ENCODE data around the gene GGA3.
A peak's percentile ranks its signal among the peaks of the same experiment; 100 is the strongest.

Gene GGA3

DNA sequence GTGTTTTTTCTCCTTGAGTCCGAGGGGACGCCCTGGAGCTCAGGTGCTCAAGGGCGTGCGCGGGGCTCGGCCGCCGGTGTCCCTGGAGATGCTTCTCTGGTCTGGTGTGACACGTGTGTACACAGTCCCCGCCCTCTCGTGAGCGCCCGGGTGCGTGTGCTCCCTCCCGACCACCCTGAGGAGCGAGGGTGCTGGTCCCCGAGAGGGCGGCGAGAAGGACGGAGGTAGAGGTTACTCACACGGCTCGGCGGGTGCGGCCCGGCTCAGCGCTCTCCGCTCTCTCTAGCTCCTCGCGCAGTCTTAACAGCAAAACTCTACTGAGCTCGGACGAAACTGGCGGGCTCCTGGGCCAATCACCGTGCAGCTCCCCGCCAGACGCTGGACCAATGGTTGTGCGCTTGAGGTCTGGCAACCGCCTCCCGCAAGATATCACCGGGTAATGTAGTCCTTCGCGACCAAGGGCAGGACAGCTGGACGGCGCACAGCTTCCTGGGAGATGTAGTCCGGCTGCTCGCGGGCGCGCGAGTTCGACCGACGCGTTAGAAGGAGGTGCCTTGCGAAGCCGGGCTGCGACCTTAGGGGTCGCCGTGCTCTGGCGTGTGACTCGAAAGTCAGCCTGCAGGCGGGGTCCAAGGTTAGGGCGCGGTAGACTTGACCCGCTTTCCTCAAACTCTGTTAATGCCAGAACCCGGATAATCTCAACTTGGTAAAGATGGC is 27.9 kb upstream of the GGA3 start, which contains the start of gene SLC25A19:
Gene SLC25A19, minus strand, starts transcription at position 319 of the 717 bp plus-strand sequence. CDS start 2,669 bp downstream, outside the sequence.
- TF ChIP-seq EZH2 (optimal IDR thresholded peaks at IDR 0.05; ENCODE audit: low read depth, low read length): no peak
- TF ChIP-seq EZH2phosphoT487 (IDR thresholded peaks at IDR 0.05; ENCODE audit: low read length): no peak
- TF ChIP-seq, protein P1, sequence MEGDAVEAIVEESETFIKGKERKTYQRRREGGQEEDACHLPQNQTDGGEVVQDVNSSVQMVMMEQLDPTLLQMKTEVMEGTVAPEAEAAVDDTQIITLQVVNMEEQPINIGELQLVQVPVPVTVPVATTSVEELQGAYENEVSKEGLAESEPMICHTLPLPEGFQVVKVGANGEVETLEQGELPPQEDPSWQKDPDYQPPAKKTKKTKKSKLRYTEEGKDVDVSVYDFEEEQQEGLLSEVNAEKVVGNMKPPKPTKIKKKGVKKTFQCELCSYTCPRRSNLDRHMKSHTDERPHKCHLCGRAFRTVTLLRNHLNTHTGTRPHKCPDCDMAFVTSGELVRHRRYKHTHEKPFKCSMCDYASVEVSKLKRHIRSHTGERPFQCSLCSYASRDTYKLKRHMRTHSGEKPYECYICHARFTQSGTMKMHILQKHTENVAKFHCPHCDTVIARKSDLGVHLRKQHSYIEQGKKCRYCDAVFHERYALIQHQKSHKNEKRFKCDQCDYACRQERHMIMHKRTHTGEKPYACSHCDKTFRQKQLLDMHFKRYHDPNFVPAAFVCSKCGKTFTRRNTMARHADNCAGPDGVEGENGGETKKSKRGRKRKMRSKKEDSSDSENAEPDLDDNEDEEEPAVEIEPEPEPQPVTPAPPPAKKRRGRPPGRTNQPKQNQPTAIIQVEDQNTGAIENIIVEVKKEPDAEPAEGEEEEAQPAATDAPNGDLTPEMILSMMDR (IDR thresholded peaks at IDR 0.05; ENCODE audit: low read length): no peak; the same call in 1 of the 2 replicates
- Histone ChIP-seq H2AFZ (ENCODE audit: low read length) (peak within 1 kb of the TSS; percentile 92), H3K9ac (ENCODE audit: low read length) (peak within 1 kb of the TSS; percentile 82), H3K36me3 (replicated peaks; ENCODE audit: insufficient read depth, low read length) (peaks cover 11% of the 10 kb centered on the region; the same call in 1 of the 2 replicates), H3K79me2 (ENCODE audit: low read length) (peaks cover 44% of the 10 kb centered on the region), H3K4me1 (ENCODE audit: low read length) (0 out of 2 replicates have a peak, but pooled peaks cover 7% of the 10 kb centered on the region), H4K20me1 (ENCODE audit: insufficient read depth, low read length) (no peaks in the 10 kb centered on the region), H3K27me3 (replicated peaks; ENCODE audit: insufficient read depth, low read length) (no peaks in the 10 kb centered on the region), H3K4me2 (ENCODE audit: low read depth, low read length) (peak within 1 kb of the TSS; percentile 84), H3K9me3 (replicated peaks; ENCODE audit: insufficient read depth, low read length) (no peaks in the 10 kb centered on the region), H3K9me2 (replicated peaks; ENCODE audit: insufficient read depth, low read length) (no peaks in the 10 kb centered on the region), H3K4me3 (ENCODE audit: low read length) (peak within 1 kb of the TSS; percentile 87), H3K27ac (ENCODE audit: low read length) (peak within 1 kb of the TSS; percentile 79), H3F3A (ENCODE audit: insufficient read depth, low read length) (peaks cover 19% of the 10 kb centered on the region)
- DNase-seq: peak; percentile 99

- Histone ChIP-seq H3K9me2 (replicated peaks; ENCODE audit: insufficient read depth, low read length) (no peaks in the 10 kb centered on the region), H3K9me3 (replicated peaks; ENCODE audit: insufficient read depth, low read length) (no peaks in the 10 kb centered on the region), H3F3A (ENCODE audit: insufficient read depth, low read length) (peaks cover 16% of the 10 kb centered on the region), H3K4me1 (ENCODE audit: low read length) (0 out of 2 replicates have a peak, but pooled peaks cover 5% of the 10 kb centered on the region), H3K36me3 (replicated peaks; ENCODE audit: insufficient read depth, low read length) (peaks cover 11% of the 10 kb centered on the region; the same call in 1 of the 2 replicates), H3K79me2 (ENCODE audit: low read length) (peaks cover 44% of the 10 kb centered on the region), H3K9ac (ENCODE audit: low read length) (peak overlapping the region; percentile 82), H3K4me2 (ENCODE audit: low read depth, low read length) (peak overlapping the region; percentile 84), H4K20me1 (ENCODE audit: insufficient read depth, low read length) (no peaks in the 10 kb centered on the region), H2AFZ (ENCODE audit: low read length) (peak overlapping the region; percentile 82), H3K27me3 (replicated peaks; ENCODE audit: insufficient read depth, low read length) (no peaks in the 10 kb centered on the region), H3K4me3 (ENCODE audit: low read length) (peak overlapping the region; percentile 87), H3K27ac (ENCODE audit: low read length) (peak overlapping the region; percentile 79)
- TF ChIP-seq EZH2 (optimal IDR thresholded peaks at IDR 0.05; ENCODE audit: low read depth, low read length): no peak
- no peak for TF ChIP-seq EZH2phosphoT487 (IDR thresholded peaks at IDR 0.05; ENCODE audit: low read length)
- TF ChIP-seq, protein P1 (IDR thresholded peaks at IDR 0.05; ENCODE audit: low read length): no peak
- peak; percentile 84 for DNase-seq
These were observed 27.3 kb upstream of the GGA3 start for GRCh38 chr17:75288770-75289114.

- Histone ChIP-seq H2AFZ (ENCODE audit: low read length) (no peak overlapping the region), H3K36me3 (replicated peaks; ENCODE audit: insufficient read depth, low read length) (peaks cover 11% of the 10 kb centered on the region; the same call in 1 of the 2 replicates), H3K4me3 (ENCODE audit: low read length) (peak overlapping the region; percentile 87), H3K9ac (ENCODE audit: low read length) (peak overlapping the region; percentile 82; the same call in 1 of the 2 replicates), H3K9me2 (replicated peaks; ENCODE audit: insufficient read depth, low read length) (no peaks in the 10 kb centered on the region), H3K27ac (ENCODE audit: low read length) (peak overlapping the region; percentile 79; the same call in 1 of the 2 replicates), H3F3A (ENCODE audit: insufficient read depth, low read length) (peaks cover 16% of the 10 kb centered on the region), H4K20me1 (ENCODE audit: insufficient read depth, low read length) (no peaks in the 10 kb centered on the region), H3K27me3 (replicated peaks; ENCODE audit: insufficient read depth, low read length) (no peaks in the 10 kb centered on the region), H3K9me3 (replicated peaks; ENCODE audit: insufficient read depth, low read length) (no peaks in the 10 kb centered on the region), H3K4me2 (ENCODE audit: low read depth, low read length) (peak overlapping the region; percentile 84), H3K4me1 (ENCODE audit: low read length) (0 out of 2 replicates have a peak, but pooled peaks cover 5% of the 10 kb centered on the region), H3K79me2 (ENCODE audit: low read length) (peaks cover 47% of the 10 kb centered on the region)
- DNase-seq: no peak
- TF ChIP-seq, protein P1 (IDR thresholded peaks at IDR 0.05; ENCODE audit: low read length): no peak
- TF ChIP-seq EZH2phosphoT487 (IDR thresholded peaks at IDR 0.05; ENCODE audit: low read length) (no peak), EZH2 (optimal IDR thresholded peaks at IDR 0.05; ENCODE audit: low read depth, low read length) (no peak)
These were observed 27.0 kb upstream of the GGA3 start for GRCh38 chr17:75288359-75288758.

Data from MM.1S (cell line).